HepG2 (cell line): ENCODE results near the gene ACER2. TPM values are rescaled to one million over a fixed set of nuclear protein-coding genes. Genes with fewer than 3 reads are reported as not detected.

Experiments
- FOXC1 ChIP-seq: sonication (generic); formaldehyde crosslinking; IDR thresholded peaks from 2 replicates; pipeline ENCODE4 v1.8.0; 2022; ENCODE audit warnings: mild to moderate bottlenecking, missing genetic modification reagents, borderline replicate concordance
- HOXA3 ChIP-seq: sonication (generic); formaldehyde crosslinking; IDR thresholded peaks from 2 replicates; pipeline ENCODE4 v1.5.0; 2020; ENCODE audit warnings: missing genetic modification reagents
- MXD4 ChIP-seq: IDR thresholded peaks from 2 replicates; pipeline ENCODE4 v1.6.1; 2016; ENCODE audit warnings: mild to moderate bottlenecking, missing biosample characterization, missing genetic modification reagents
- NFE2L2 ChIP-seq: fragments of 150-350 bp; IDR thresholded peaks from 2 replicates; pipeline ENCODE4 v1.6.1; 2014; ENCODE audit warnings: low read length
- NFKBIZ ChIP-seq: IDR thresholded peaks from 2 replicates; pipeline ENCODE4 v1.6.1; 2018; ENCODE audit warnings: missing genetic modification reagents, missing compliant biosample characterization
- THYN1 ChIP-seq: sonication (generic); formaldehyde crosslinking; IDR thresholded peaks from 2 replicates; pipeline ENCODE4 v1.8.1; 2023; ENCODE audit warnings: low read depth, mild to moderate bottlenecking, moderate library complexity, missing genetic modification reagents, borderline replicate concordance
- ZFAT ChIP-seq: sonication (generic); formaldehyde crosslinking; conservative IDR thresholded peaks from 2 replicates; pipeline ENCODE4 v1.8.1; 2023; ENCODE audit warnings: missing genetic modification reagents, inconsistent platforms
- ZNF205 ChIP-seq: IDR thresholded peaks from 2 replicates; pipeline ENCODE4 v1.6.1; 2018; ENCODE audit warnings: missing biosample characterization, missing genetic modification reagents
- ZNF207 ChIP-seq: fragments of 450-650 bp; IDR thresholded peaks from 2 replicates; pipeline ENCODE4 v1.6.1; 2016; ENCODE audit warnings: antibody characterized with exemption, borderline replicate concordance
- ZNF354B ChIP-seq: sonication (generic); formaldehyde crosslinking; IDR thresholded peaks from 2 replicates; pipeline ENCODE4 v1.8.0; 2022; ENCODE audit warnings: mild to moderate bottlenecking, missing genetic modification reagents
- ZNF747 ChIP-seq: sonication (generic); formaldehyde crosslinking; IDR thresholded peaks from 2 replicates; pipeline ENCODE4 v1.8.1; 2023; ENCODE audit warnings: missing genetic modification reagents, mild to moderate bottlenecking, borderline replicate concordance
- polyA plus RNA-seq, 8 experiments: library from polyadenylated mRNA; depleted of rRNA in 3 of 8; stranded (reverse) in 7 of 8; unstranded in 1 of 8; fragments of >200 nt; fragmentation: Illumina TruSeq in 4 of 8; extraction: Trizol in 4 of 8; gene quantifications; 2 replicates each; pipeline versions ENCODE4 v1.2.1 to v1.2.3, GENCODE V29; 2011 to 2016; ENCODE audit warnings: low read depth in 4 of 8, missing spikeins in 1 of 8, mixed read lengths in 1 of 8; ENCODE audit not compliant: insufficient read depth in 1 of 8
- total RNA-seq, 5 experiments: library from RNA; depleted of rRNA; stranded (reverse); fragments of >200 nt; fragmentation: Illumina TruSeq; extraction: Trizol; gene quantifications; 2 replicates each; pipeline ENCODE4 v1.2.3, GENCODE V29; 2016; ENCODE audit warnings: low read depth in 1 of 5
- TF ChIP-seq, protein P1 (sequence below): sonication (generic); formaldehyde crosslinking; IDR thresholded peaks from one replicate; pipeline ENCODE4 v1.5.1; 2020; ENCODE audit warnings: mild to moderate bottlenecking, missing genetic modification reagents; ENCODE audit errors: not compliant biosample characterization
- TF ChIP-seq, protein P2 (sequence below): sonication (generic); formaldehyde crosslinking; IDR thresholded peaks from 2 replicates; pipeline ENCODE4 v1.4.0; 2020; ENCODE audit warnings: missing genetic modification reagents
- TF ChIP-seq, protein P3 (sequence below): sonication (generic); formaldehyde crosslinking; IDR thresholded peaks from 2 replicates; pipeline ENCODE4 v1.5.0; 2020; ENCODE audit warnings: mild to moderate bottlenecking, missing genetic modification reagents
- TF ChIP-seq, protein P4 (sequence below): IDR thresholded peaks from 2 replicates; pipeline ENCODE4 v1.6.1; 2016
- TF ChIP-seq, protein P5 (sequence below): sonication (generic); formaldehyde crosslinking; IDR thresholded peaks from 2 replicates; pipeline ENCODE4 v1.5.1; 2020; ENCODE audit warnings: missing genetic modification reagents, mild to moderate bottlenecking, borderline replicate concordance

Gene ACER2
- total and polyA plus RNA-seq, 2 of the 13 experiments (the other 11 are each of a cell fraction or from before 2014, with no cell fraction given), result 1.9 to 3.4 TPM

DNA sequence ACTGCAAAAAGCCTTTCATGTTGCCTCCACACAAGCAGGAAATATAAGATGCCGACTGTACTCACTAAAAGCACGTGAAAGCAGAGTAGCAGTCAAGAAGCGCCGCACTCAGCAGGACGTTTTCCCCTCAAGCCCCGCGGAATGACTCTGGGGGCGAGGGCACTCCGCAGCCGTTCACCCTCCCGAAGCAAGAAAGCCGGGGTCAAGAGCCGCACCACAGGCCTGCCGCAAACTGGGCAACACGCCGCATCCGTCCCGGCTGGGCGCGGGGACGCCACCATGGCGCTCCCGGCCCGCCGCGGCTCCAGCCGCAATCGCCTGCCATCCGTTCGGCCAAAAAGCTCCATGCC, 29.1 kb upstream of the ACER2 start (continued):
- TF ChIP-seq, protein P1, sequence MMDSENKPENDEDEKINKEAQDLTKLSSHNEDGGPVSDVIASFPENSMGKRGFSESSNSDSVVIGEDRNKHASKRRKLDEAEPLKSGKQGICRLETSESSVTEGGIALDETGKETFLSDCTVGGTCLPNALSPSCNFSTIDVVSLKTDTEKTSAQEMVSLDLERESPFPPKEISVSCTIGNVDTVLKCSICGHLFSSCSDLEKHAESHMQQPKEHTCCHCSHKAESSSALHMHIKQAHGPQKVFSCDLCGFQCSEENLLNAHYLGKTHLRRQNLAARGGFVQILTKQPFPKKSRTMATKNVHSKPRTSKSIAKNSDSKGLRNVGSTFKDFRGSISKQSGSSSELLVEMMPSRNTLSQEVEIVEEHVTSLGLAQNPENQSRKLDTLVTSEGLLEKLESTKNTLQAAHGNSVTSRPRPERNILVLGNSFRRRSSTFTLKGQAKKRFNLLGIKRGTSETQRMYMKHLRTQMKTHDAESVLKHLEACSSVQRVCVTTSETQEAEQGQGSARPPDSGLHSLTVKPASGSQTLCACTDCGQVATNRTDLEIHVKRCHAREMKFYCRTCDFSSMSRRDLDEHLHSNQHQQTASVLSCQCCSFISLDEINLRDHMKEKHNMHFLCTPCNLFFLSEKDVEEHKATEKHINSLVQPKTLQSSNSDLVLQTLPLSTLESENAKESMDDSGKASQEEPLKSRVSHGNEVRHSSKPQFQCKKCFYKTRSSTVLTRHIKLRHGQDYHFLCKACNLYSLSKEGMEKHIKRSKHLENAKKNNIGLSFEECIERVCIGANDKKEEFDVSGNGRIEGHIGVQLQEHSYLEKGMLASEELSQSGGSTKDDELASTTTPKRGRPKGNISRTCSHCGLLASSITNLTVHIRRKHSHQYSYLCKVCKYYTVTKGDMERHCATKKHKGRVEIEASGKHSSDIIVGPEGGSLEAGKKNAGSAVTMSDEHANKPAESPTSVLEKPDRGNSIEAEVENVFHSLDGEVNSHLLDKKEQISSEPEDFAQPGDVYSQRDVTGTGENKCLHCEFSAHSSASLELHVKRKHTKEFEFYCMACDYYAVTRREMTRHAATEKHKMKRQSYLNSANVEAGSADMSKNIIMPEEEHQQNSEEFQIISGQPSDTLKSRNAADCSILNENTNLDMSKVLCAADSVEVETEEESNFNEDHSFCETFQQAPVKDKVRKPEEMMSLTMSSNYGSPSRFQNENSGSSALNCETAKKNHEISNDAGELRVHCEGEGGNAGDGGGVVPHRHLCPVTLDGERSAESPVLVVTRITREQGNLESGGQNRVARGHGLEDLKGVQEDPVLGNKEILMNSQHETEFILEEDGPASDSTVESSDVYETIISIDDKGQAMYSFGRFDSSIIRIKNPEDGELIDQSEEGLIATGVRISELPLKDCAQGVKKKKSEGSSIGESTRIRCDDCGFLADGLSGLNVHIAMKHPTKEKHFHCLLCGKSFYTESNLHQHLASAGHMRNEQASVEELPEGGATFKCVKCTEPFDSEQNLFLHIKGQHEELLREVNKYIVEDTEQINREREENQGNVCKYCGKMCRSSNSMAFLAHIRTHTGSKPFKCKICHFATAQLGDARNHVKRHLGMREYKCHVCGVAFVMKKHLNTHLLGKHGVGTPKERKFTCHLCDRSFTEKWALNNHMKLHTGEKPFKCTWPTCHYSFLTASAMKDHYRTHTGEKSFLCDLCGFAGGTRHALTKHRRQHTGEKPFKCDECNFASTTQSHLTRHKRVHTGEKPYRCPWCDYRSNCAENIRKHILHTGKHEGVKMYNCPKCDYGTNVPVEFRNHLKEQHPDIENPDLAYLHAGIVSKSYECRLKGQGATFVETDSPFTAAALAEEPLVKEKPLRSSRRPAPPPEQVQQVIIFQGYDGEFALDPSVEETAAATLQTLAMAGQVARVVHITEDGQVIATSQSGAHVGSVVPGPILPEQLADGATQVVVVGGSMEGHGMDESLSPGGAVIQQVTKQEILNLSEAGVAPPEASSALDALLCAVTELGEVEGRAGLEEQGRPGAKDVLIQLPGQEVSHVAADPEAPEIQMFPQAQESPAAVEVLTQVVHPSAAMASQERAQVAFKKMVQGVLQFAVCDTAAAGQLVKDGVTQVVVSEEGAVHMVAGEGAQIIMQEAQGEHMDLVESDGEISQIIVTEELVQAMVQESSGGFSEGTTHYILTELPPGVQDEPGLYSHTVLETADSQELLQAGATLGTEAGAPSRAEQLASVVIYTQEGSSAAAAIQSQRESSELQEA (CRISPR knock-in tag), result no peak
- TF ChIP-seq NFKBIZ (CRISPR knock-in tag) (no peak), ZNF205 (CRISPR knock-in tag) (no peak), NFE2L2 (no peak), THYN1 (CRISPR knock-in tag) (no peak), HOXA3 (no peak), MXD4 (CRISPR knock-in tag) (no peak), ZFAT (no peak), ZNF207 (no peak), ZNF354B (CRISPR knock-in tag) (no peak), FOXC1 (CRISPR knock-in tag) (no peak), ZNF747 (CRISPR knock-in tag) (no peak)
- TF ChIP-seq, protein P2, sequence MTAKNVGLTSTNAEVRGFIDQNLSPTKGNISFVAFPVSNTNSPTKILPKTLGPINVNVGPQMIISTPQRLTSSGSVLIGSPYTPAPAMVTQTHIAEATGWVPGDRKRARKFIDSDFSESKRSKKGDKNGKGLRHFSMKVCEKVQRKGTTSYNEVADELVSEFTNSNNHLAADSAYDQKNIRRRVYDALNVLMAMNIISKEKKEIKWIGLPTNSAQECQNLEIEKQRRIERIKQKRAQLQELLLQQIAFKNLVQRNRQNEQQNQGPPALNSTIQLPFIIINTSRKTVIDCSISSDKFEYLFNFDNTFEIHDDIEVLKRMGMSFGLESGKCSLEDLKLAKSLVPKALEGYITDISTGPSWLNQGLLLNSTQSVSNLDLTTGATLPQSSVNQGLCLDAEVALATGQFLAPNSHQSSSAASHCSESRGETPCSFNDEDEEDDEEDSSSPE (CRISPR knock-in tag), result no peak
- TF ChIP-seq, protein P3, sequence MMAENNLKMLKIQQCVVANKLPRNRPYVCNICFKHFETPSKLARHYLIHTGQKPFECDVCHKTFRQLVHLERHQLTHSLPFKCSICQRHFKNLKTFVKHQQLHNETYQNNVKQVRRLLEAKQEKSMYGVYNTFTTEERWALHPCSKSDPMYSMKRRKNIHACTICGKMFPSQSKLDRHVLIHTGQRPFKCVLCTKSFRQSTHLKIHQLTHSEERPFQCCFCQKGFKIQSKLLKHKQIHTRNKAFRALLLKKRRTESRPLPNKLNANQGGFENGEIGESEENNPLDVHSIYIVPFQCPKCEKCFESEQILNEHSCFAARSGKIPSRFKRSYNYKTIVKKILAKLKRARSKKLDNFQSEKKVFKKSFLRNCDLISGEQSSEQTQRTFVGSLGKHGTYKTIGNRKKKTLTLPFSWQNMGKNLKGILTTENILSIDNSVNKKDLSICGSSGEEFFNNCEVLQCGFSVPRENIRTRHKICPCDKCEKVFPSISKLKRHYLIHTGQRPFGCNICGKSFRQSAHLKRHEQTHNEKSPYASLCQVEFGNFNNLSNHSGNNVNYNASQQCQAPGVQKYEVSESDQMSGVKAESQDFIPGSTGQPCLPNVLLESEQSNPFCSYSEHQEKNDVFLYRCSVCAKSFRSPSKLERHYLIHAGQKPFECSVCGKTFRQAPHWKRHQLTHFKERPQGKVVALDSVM (CRISPR knock-in tag), result no peak
- TF ChIP-seq, protein P4, sequence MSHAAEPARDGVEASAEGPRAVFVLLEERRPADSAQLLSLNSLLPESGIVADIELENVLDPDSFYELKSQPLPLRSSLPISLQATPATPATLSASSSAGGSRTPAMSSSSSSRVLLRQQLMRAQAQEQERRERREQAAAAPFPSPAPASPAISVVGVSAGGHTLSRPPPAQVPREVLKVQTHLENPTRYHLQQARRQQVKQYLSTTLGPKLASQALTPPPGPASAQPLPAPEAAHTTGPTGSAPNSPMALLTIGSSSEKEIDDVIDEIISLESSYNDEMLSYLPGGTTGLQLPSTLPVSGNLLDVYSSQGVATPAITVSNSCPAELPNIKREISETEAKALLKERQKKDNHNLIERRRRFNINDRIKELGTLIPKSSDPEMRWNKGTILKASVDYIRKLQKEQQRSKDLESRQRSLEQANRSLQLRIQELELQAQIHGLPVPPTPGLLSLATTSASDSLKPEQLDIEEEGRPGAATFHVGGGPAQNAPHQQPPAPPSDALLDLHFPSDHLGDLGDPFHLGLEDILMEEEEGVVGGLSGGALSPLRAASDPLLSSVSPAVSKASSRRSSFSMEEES (CRISPR knock-in tag), result no peak
- TF ChIP-seq, protein P5, sequence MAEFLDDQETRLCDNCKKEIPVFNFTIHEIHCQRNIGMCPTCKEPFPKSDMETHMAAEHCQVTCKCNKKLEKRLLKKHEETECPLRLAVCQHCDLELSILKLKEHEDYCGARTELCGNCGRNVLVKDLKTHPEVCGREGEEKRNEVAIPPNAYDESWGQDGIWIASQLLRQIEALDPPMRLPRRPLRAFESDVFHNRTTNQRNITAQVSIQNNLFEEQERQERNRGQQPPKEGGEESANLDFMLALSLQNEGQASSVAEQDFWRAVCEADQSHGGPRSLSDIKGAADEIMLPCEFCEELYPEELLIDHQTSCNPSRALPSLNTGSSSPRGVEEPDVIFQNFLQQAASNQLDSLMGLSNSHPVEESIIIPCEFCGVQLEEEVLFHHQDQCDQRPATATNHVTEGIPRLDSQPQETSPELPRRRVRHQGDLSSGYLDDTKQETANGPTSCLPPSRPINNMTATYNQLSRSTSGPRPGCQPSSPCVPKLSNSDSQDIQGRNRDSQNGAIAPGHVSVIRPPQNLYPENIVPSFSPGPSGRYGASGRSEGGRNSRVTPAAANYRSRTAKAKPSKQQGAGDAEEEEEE, result no peak
